Adrenal gland (tissue), 12 donors: ENCODE data around the gene PCDH20. TPM values are rescaled to one million over a fixed set of nuclear protein-coding genes. Genes with fewer than 3 reads are reported as not detected.

Experiments used
- DNase-seq, 7 donors: peaks; one replicate each; pipeline ENCODE4 v3.0.0-alpha.2; 2019 to 2020
- H3K27ac ChIP-seq, 5 donors: fragments of 200-600 bp; sonication (generic) in 4 of 5; 1 replicate in 3 of 5; 2 replicates in 2 of 5; pipeline versions ENCODE4 v1.5.1 to v1.8.0; 2016 to 2020; ENCODE audit warnings: mild to moderate bottlenecking in 1 of 5
- H3K27me3 ChIP-seq: fragments of 200-600 bp; 2 replicates; pipeline ENCODE4 v1.8.0; 2021
- H3K36me3 ChIP-seq, 2 donors: fragments of 200-600 bp; replicated peaks in 1 of 2; 1 replicate in 1 of 2; 2 replicates in 1 of 2; pipeline versions ENCODE4 v1.5.1 to v1.8.0; 2018 to 2022
- H3K4me1 ChIP-seq, 2 donors: fragments of 200-600 bp; replicated peaks in 1 of 2; 1 replicate in 1 of 2; 2 replicates in 1 of 2; pipeline versions ENCODE4 v1.5.1 to v1.8.0; 2018 to 2021
- H3K4me3 ChIP-seq, 4 donors: fragments of 200-600 bp; sonication (generic) in 3 of 4; one replicate each; pipeline ENCODE4 v1.5.1; 2016 to 2018
- H3K9me3 ChIP-seq, 3 donors: fragments of 200-600 bp; sonication (generic) in 1 of 3; replicated peaks in 1 of 3; 1 replicate in 2 of 3; 2 replicates in 1 of 3; pipeline versions ENCODE4 v1.5.1 to v1.8.0; 2016 to 2021
- CTCF ChIP-seq, 6 experiments: fragments of 450-650 bp in 4 of 6; fragments of 200-600 bp in 2 of 6; sonication (generic) in 1 of 6; IDR thresholded peaks; 1 replicate in 5 of 6; 2 replicates in 1 of 6; pipeline versions ENCODE4 v1.5.1 to v1.8.0; 2016 to 2021; ENCODE audit warnings: antibody characterized with exemption in 6 of 6, mild to moderate bottlenecking in 2 of 6, moderate library complexity in 1 of 6
- POLR2A ChIP-seq, 2 donors: fragments of 450-650 bp; IDR thresholded peaks; one replicate each; pipeline ENCODE4 v1.6.1; 2017; ENCODE audit warnings: antibody characterized with exemption in 2 of 2, mild to moderate bottlenecking in 2 of 2, moderate library complexity in 1 of 2
- WGBS, 4 donors: extraction: QIAGEN DNeasy Blood & Tissue Kit in 2 of 4; methylation state at CpG; one replicate each; pipeline versions ENCODE4 v1.1.5 to v1.1.7; 2013 to 2017; 5-methylcytosine and 5-hydroxymethylcytosine counted together
- intact Hi-C, 2 donors: fragments of 100-400 bp; cut with DNase I; formaldehyde crosslinking; loops; one replicate each; pipeline versions ENCODE4 v1.14.1 to v1.15.0; 2022 to 2023
- polyA plus RNA-seq, 3 donors: library from polyadenylated mRNA; stranded (reverse); fragments of 200-250 nt in 2 of 3; fragments of 350-450 nt in 1 of 3; fragmentation: Illumina TruSeq in 1 of 3; extraction: RNeasy Lipid Tissue Mini Kit (QIAGEN cat#74804) in 1 of 3; gene quantifications; one replicate each; pipeline ENCODE4 v1.2.3, GENCODE V29; 2013 to 2014
- total RNA-seq, 9 donors: library from RNA; depleted of rRNA in 4 of 9; stranded (reverse); fragments of >200 nt in 4 of 9; fragments of 120-200 nt in 1 of 9; fragmentation: NEBNext Ultra II Directional in 1 of 9; extraction: Animal tissue kit (Norgen Biotek cat#: 25700) in 1 of 9; gene quantifications; one replicate each; pipeline versions ENCODE4 v1.1.0 to v1.2.4, GENCODE V29; 2013 to 2023
- donor health status: healthy with polysubstance abuse.
- donor health status: Bipolar disorder and iron deficiency.
- donor health status: DM: yes; HTN: yes; CAD: no.
- donor health status: DM: no; HTN: no; CAD: no.
- donor health status: DM: no; HTN: no; CAD: no.
- donor health status: DM: yes; HTN: yes; CAD: no.

Gene PCDH20
- total and polyA plus RNA-seq, 12 donors, result 0.04 to 2.3 (median 0.44) TPM; not detected in 1

- no peaks in the 10 kb centered on the region for H3K4me1 ChIP-seq
- H3K27me3 ChIP-seq, result peaks cover 3% of the 10 kb centered on the region
- H3K9me3 ChIP-seq, result no peaks in the 10 kb centered on the region
- no peak overlapping the region for H3K27ac ChIP-seq
- no peak for TF ChIP-seq POLR2A (IDR thresholded peaks at IDR 0.05)
- no peak for TF ChIP-seq CTCF (IDR thresholded peaks at IDR 0.05)
- WGBS, 4 donors, result 2 to 4% (median 3%) methylated on average over 34 to 41 of the region's 41 CpGs
- H3K36me3 ChIP-seq, result no peaks in the 10 kb centered on the region
- DNase-seq, result no peak
- intact Hi-C loops, result loop anchor here in 1 of 2 donors (10.0 kb wide), 1 partner anchor 759 kb away; no protein-coding TSS in a partner anchor
- H3K4me3 ChIP-seq, result peak overlapping the region in 1 of 4 donors; percentile 23
These were observed 1.8 kb downstream of the PCDH20 start for GRCh38 chr13:61413572-61414535.

- no peak for DNase-seq
- no peaks in the 10 kb centered on the region for H3K9me3 ChIP-seq
- no peak overlapping the region for H3K27ac ChIP-seq
- H3K4me3 ChIP-seq, result no peak overlapping the region
- H3K36me3 ChIP-seq, result no peaks in the 10 kb centered on the region
- TF ChIP-seq CTCF (IDR thresholded peaks at IDR 0.05), result peak; percentile 3 to 47 (median 24)
- no peak for TF ChIP-seq POLR2A (IDR thresholded peaks at IDR 0.05)
- no peaks in the 10 kb centered on the region for H3K4me1 ChIP-seq
- intact Hi-C loops, result loop anchor here in 1 of 2 donors (10.0 kb wide), 1 partner anchor 756 kb away; no protein-coding TSS in a partner anchor
- 86 to 93% (median 87%) methylated on average over 1 of the region's 1 CpG for WGBS, 4 donors
- H3K27me3 ChIP-seq, result peaks cover 3% of the 10 kb centered on the region
These were observed 4.9 kb downstream of the PCDH20 start for GRCh38 chr13:61410669-61411297.

GRCh38 chr13:61410266-61410665 lies 5.4 kb downstream of the PCDH20 start:
- H3K4me1 ChIP-seq, result no peaks in the 10 kb centered on the region
- WGBS, 4 donors, result 33 to 43% (median 35%) methylated on average over 2 of the region's 2 CpGs
- no peaks in the 10 kb centered on the region for H3K9me3 ChIP-seq
- H3K36me3 ChIP-seq, result no peaks in the 10 kb centered on the region
- intact Hi-C loops, result loop anchor here in 1 of 2 donors (10.0 kb wide), 1 partner anchor 755 kb away; no protein-coding TSS in a partner anchor
- TF ChIP-seq POLR2A (IDR thresholded peaks at IDR 0.05) (no peak), CTCF (IDR thresholded peaks at IDR 0.05) (no peak)
- H3K4me3 ChIP-seq, result no peak overlapping the region
- no peak overlapping the region for H3K27ac ChIP-seq
- DNase-seq, result no peak
- peaks cover 3% of the 10 kb centered on the region for H3K27me3 ChIP-seq

- 0% methylated on average over 1 of the region's 1 CpG for WGBS, 4 donors
- H3K27ac ChIP-seq, result no peak overlapping the region
- no peak for DNase-seq
- H3K9me3 ChIP-seq, result no peaks in the 10 kb centered on the region
- TF ChIP-seq POLR2A (IDR thresholded peaks at IDR 0.05) (no peak), CTCF (IDR thresholded peaks at IDR 0.05) (no peak)
- no peaks in the 10 kb centered on the region for H3K4me1 ChIP-seq
- H3K27me3 ChIP-seq, result peaks cover 3% of the 10 kb centered on the region
- no peak overlapping the region for H3K4me3 ChIP-seq
- H3K36me3 ChIP-seq, result no peaks in the 10 kb centered on the region
- intact Hi-C loops, result no loop called here
These were observed 7.1 kb downstream of the PCDH20 start for GRCh38 chr13:61408571-61408970.
